Measurements from ENCODE around the gene PXMP4. TPM values are rescaled to one million over a fixed set of nuclear protein-coding genes. Genes with fewer than 3 reads are reported as not detected.

The PXMP4 gene
- total RNA-seq, 2 donors from 2014 or later, result 13.2 to 18.1 TPM

GRCh38 chr20:33709398-33709797 is 10.7 kb downstream of the PXMP4 start:
- Histone ChIP-seq H3K27ac (no peak overlapping the region), H3K4me3 (no peak overlapping the region), H3K27me3 (no peaks in the 10 kb centered on the region), H3K9me3 (no peaks in the 10 kb centered on the region), H3K4me1 (no peaks in the 10 kb centered on the region), H3K36me3 (no peaks in the 10 kb centered on the region), H3K9ac (ENCODE audit: low read depth in 2 of 2, low read length in 2 of 2) (no peak overlapping the region)
- no peak for TF ChIP-seq CTCF (IDR thresholded peaks at IDR 0.05)
- no peak for DNase-seq
- intact Hi-C loops (cut with DNase I), result no loop called here

- H3K4me1 ChIP-seq, result no peaks in the 10 kb centered on the region
- no peak overlapping the region for H3K4me3 ChIP-seq
- TF ChIP-seq CTCF (IDR thresholded peaks at IDR 0.05), result no peak
- H3K9me3 ChIP-seq, result no peaks in the 10 kb centered on the region
- H3K27me3 ChIP-seq, result no peaks in the 10 kb centered on the region
- no peak overlapping the region for H3K9ac ChIP-seq (ENCODE audit: low read depth in 2 of 2, low read length in 2 of 2)
- intact Hi-C loops (cut with DNase I), result no loop called here
- DNase-seq, result no peak
- no peak overlapping the region for H3K27ac ChIP-seq
- no peaks in the 10 kb centered on the region for H3K36me3 ChIP-seq
These were observed 12.4 kb downstream of the PXMP4 start for GRCh38 chr20:33707668-33708067.

- Histone ChIP-seq H3K27me3 (no peaks in the 10 kb centered on the region), H3K36me3 (no peaks in the 10 kb centered on the region), H3K27ac (no peak overlapping the region), H3K9ac (ENCODE audit: low read depth in 2 of 2, low read length in 2 of 2) (no peak overlapping the region), H3K4me1 (no peaks in the 10 kb centered on the region), H3K4me3 (no peak overlapping the region), H3K9me3 (no peaks in the 10 kb centered on the region)
- intact Hi-C loops (cut with DNase I), result no loop called here
- no peak for DNase-seq
- TF ChIP-seq CTCF (IDR thresholded peaks at IDR 0.05), result no peak
These were observed 15.7 kb downstream of the PXMP4 start for GRCh38 chr20:33704197-33704924.

GRCh38 chr20:33703498-33704137 is 16.5 kb downstream of the PXMP4 start:
- no peak for TF ChIP-seq CTCF (IDR thresholded peaks at IDR 0.05)
- H3K4me1 ChIP-seq, result no peaks in the 10 kb centered on the region
- H3K4me3 ChIP-seq, result no peak overlapping the region
- intact Hi-C loops (cut with DNase I), result no loop called here
- H3K9me3 ChIP-seq, result no peaks in the 10 kb centered on the region
- no peak overlapping the region for H3K9ac ChIP-seq (ENCODE audit: low read depth in 2 of 2, low read length in 2 of 2)
- H3K27ac ChIP-seq, result no peak overlapping the region
- H3K27me3 ChIP-seq, result no peaks in the 10 kb centered on the region
- H3K36me3 ChIP-seq, result no peaks in the 10 kb centered on the region
- DNase-seq, result no peak

- H3K4me3 ChIP-seq, result no peak overlapping the region
- no peak overlapping the region for H3K27ac ChIP-seq
- no peaks in the 10 kb centered on the region for H3K9me3 ChIP-seq
- DNase-seq, result no peak
- H3K9ac ChIP-seq (ENCODE audit: low read depth in 2 of 2, low read length in 2 of 2), result no peak overlapping the region
- intact Hi-C loops (cut with DNase I), result no loop called here
- no peaks in the 10 kb centered on the region for H3K4me1 ChIP-seq
- TF ChIP-seq CTCF (IDR thresholded peaks at IDR 0.05), result no peak
- no peaks in the 10 kb centered on the region for H3K27me3 ChIP-seq
- no peaks in the 10 kb centered on the region for H3K36me3 ChIP-seq
These were observed 17.2 kb downstream of the PXMP4 start for GRCh38 chr20:33702861-33703260.
